HFFc6 (cell line): ENCODE results near the gene BAIAP2L1. TPM values are rescaled to one million over a fixed set of nuclear protein-coding genes. Genes with fewer than 3 reads are reported as not detected.

Experiments
- DNase-seq: peaks from one replicate; pipeline ENCODE4 v3.0.0-alpha.2; 2018
- H3K27ac Mint-ChIP-seq: 2 replicates; pipeline ENCODE4 v1.8.0; 2020; ENCODE audit warnings: mild to moderate bottlenecking, mixed read lengths
- H3K27me3 Mint-ChIP-seq: 2 replicates; pipeline ENCODE4 v1.8.0; 2021; ENCODE audit warnings: mild to moderate bottlenecking, moderate library complexity, mixed read lengths; ENCODE audit not compliant: insufficient read depth
- H3K36me3 Mint-ChIP-seq: 2 replicates; pipeline ENCODE4 v1.8.0; 2021; ENCODE audit warnings: low read depth, mixed read lengths
- H3K4me1 Mint-ChIP-seq: 2 replicates; pipeline ENCODE4 v1.8.0; 2020; ENCODE audit warnings: low read depth, mixed read lengths
- H3K4me3 Mint-ChIP-seq: 2 replicates; pipeline ENCODE4 v1.8.0; 2020; ENCODE audit warnings: mild to moderate bottlenecking, moderate library complexity, mixed read lengths
- H3K9me3 Mint-ChIP-seq: 2 replicates; pipeline ENCODE4 v1.8.0; 2020; ENCODE audit warnings: mild to moderate bottlenecking, mixed read lengths
- total RNA-seq, 6 experiments: library from RNA; stranded (reverse); fragmentation: NEBNext Ultra II Directional; extraction: Animal tissue kit (Norgen Biotek cat#: 25700); gene quantifications; 2 replicates in 1 of 6; 3 replicates in 5 of 6; pipeline ENCODE4 v1.2.3, GENCODE V29; 2021
- TF ChIP-seq, protein P1 (sequence below): fragments of 200-600 bp; sonication (generic); IDR thresholded peaks from 2 replicates; pipeline ENCODE4 v1.5.0; 2021; ENCODE audit warnings: antibody characterized with exemption, mild to moderate bottlenecking

Gene BAIAP2L1
- total RNA-seq, 6 experiments from 2014 or later: 12.9 to 17.5 (median 14.2) TPM

DNA sequence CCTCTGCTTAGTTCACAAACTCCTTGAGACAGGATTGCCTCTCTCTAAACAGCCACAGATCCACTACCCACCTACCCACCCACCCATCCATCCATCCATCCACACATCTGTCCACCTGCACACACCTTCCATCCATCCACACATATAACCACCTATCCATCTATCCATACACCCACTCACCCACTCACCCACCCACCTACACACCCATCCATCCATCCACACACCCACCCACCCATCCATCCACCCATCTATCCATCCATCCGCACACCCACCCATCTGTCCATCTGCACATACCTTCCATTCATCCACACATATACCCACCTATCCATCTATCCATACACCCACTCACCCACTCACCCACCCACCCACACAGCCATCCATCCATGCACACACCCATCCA lies 158.5 kb downstream of the BAIAP2L1 start:
- Mint-ChIP-seq H3K4me3 (no peak overlapping the region), H3K27ac (no peak overlapping the region), H3K27me3 (no peaks in the 10 kb centered on the region), H3K9me3 (no peaks in the 10 kb centered on the region), H3K4me1 (peaks cover 10% of the 10 kb centered on the region), H3K36me3 (peaks cover 18% of the 10 kb centered on the region)
- no peak for DNase-seq
- TF ChIP-seq, protein P1, sequence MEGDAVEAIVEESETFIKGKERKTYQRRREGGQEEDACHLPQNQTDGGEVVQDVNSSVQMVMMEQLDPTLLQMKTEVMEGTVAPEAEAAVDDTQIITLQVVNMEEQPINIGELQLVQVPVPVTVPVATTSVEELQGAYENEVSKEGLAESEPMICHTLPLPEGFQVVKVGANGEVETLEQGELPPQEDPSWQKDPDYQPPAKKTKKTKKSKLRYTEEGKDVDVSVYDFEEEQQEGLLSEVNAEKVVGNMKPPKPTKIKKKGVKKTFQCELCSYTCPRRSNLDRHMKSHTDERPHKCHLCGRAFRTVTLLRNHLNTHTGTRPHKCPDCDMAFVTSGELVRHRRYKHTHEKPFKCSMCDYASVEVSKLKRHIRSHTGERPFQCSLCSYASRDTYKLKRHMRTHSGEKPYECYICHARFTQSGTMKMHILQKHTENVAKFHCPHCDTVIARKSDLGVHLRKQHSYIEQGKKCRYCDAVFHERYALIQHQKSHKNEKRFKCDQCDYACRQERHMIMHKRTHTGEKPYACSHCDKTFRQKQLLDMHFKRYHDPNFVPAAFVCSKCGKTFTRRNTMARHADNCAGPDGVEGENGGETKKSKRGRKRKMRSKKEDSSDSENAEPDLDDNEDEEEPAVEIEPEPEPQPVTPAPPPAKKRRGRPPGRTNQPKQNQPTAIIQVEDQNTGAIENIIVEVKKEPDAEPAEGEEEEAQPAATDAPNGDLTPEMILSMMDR: no peak

DNA sequence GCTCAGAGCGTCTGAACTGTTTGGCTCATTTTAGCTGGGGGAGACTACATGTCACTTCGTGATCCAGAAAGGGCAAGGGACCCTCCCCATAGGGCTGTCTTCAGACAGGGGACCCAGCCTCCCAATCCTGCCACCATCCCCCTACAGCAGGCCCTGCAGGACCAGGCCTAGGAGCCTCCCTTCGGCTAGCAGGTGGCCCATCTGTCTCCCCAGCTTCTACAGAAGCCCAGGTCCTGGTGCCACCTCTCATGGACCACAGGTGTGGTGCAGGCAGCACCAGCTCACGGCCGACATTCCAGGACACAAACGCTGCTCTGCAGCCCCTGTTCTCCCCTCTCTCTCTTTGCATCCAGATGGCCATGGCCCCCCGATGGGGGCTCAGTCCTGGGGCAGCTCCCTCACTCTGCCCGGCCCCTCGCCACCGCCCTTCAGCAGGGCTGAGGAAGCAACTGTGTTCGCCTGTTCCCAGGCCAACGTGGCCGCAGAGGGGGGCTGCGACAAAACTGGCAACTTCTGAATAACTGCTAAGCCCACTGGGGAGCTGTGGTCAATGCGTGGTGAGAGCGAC lies 159.1 kb downstream of the BAIAP2L1 start:
- Mint-ChIP-seq H3K27me3 (no peaks in the 10 kb centered on the region), H3K9me3 (no peaks in the 10 kb centered on the region), H3K36me3 (peaks cover 18% of the 10 kb centered on the region), H3K4me1 (peaks cover 10% of the 10 kb centered on the region), H3K4me3 (no peak overlapping the region), H3K27ac (no peak overlapping the region)
- TF ChIP-seq, protein P1: peak; percentile 55
- no peak for DNase-seq

Other genes with a start within 250 kb of the BAIAP2L1 start
- under 1 TPM in 1 of 6 experiments, not detected in 5; 0.33 TPM for gene BHLHA15, start 189.7 kb downstream of the BAIAP2L1 start, total RNA-seq
- gene TECPR1, start 148.9 kb downstream of the BAIAP2L1 start, total RNA-seq: 10 to 100 TPM; 25.6 to 35.6 (median 29.3) TPM
- gene BRI3, start 119.4 kb downstream of the BAIAP2L1 start, total RNA-seq: 100 to 1,000 TPM; 288 to 304 (median 295) TPM
- gene NPTX2, start 216.2 kb upstream of the BAIAP2L1 start, total RNA-seq: not detected